K562 (cell line): ENCODE data around the gene MRGPRE. TPM values are rescaled to one million over a fixed set of nuclear protein-coding genes. Genes with fewer than 3 reads are reported as not detected.

Experiments
- ATAC-seq: fragments of 200-7000 bp; cut with Tn5 transposase; 3 replicates; pipeline ENCODE4 v1.9.1; 2020; ENCODE audit warnings: moderate library complexity
- BruUV-seq: library from RNA; stranded (reverse); fragments of 400-500 nt; replicated peaks from 2 replicates; lab custom pipeline; 2021; lab: Mats Ljungman, UMichigan
- CTCF ChIA-PET: fragments of 300-600 bp; formaldehyde crosslinking; extraction: SDS; loops from one replicate; lab custom pipeline; 2021; ENCODE audit warnings: low intra/inter-chr PET ratio; lab: Yijun Ruan, JAX
- POLR2A ChIA-PET: fragments of 300-600, 350-650 bp; sonication (Branson Sonifier 250); formaldehyde crosslinking; extraction: SDS; loops from one replicate; lab custom pipeline; 2021; ENCODE audit warnings: antibody characterized with exemption, inconsistent platforms; lab: Yijun Ruan, JAX
- DNase-seq, 4 experiments: peaks; one replicate each; pipeline versions ENCODE4 v3.0.0 to v3.0.0-alpha.2; 2011 to 2018; ENCODE audit warnings: low spot score in 3 of 4, mixed read lengths in 3 of 4; ENCODE audit errors: extremely low read depth in 1 of 4
- FAIRE-seq: peaks from 2 replicates; lab custom pipeline; 2011; peaks lifted over from hg19 to GRCh38; lab: Jason Lieb, UNC
- H2AFZ ChIP-seq: 2 replicates; pipeline ENCODE4 v1.6.0; 2011; ENCODE audit warnings: low read depth, low read length, control low read depth, inconsistent platforms
- H3K27ac ChIP-seq: fragments of 200-600 bp; 3 replicates; pipeline ENCODE4 v1.8.0; 2011; ENCODE audit warnings: low read depth, mild to moderate bottlenecking, control low read depth, inconsistent platforms, low read length, moderate library complexity, mixed read lengths; ENCODE audit errors: extremely low read depth
- H3K27me3 ChIP-seq, 2 experiments: fragments of 300-600 bp in 1 of 2; 2 replicates in 1 of 2; 3 replicates in 1 of 2; pipeline versions ENCODE4 v1.6.0 to v1.8.0; 2011; ENCODE audit warnings: inconsistent platforms in 2 of 2, low read length in 2 of 2, mild to moderate bottlenecking in 1 of 2, mixed read lengths in 1 of 2, moderate library complexity in 1 of 2; ENCODE audit not compliant: control insufficient read depth in 2 of 2, insufficient read depth in 2 of 2
- H3K36me3 ChIP-seq: fragments of 300-600 bp; 3 replicates; pipeline ENCODE4 v1.8.0; 2011; ENCODE audit warnings: mild to moderate bottlenecking, low read length, inconsistent platforms; ENCODE audit not compliant: control insufficient read depth, insufficient read depth
- H3K4me1 ChIP-seq, 2 experiments: fragments of 200-600 bp in 1 of 2; replicated peaks in 1 of 2; 2 replicates in 1 of 2; 3 replicates in 1 of 2; pipeline versions ENCODE4 v1.5.1 to v1.8.0; 2011; ENCODE audit warnings: inconsistent platforms in 2 of 2, low read length in 2 of 2, mild to moderate bottlenecking in 1 of 2, mixed read lengths in 1 of 2, moderate library complexity in 1 of 2; ENCODE audit not compliant: control insufficient read depth in 2 of 2, insufficient read depth in 2 of 2
- H3K4me2 ChIP-seq: 2 replicates; pipeline ENCODE4 v1.6.1; 2011; ENCODE audit warnings: low read length, control low read depth, inconsistent platforms, mixed read lengths; ENCODE audit not compliant: insufficient read depth
- H3K4me3 ChIP-seq: fragments of 200-600 bp; sonication (generic), shearing (Covaris generic); 2 replicates; pipeline ENCODE4 v1.5.1; 2016; ENCODE audit warnings: control low read depth, inconsistent platforms
- H3K79me2 ChIP-seq: fragments of 200-600 bp; 3 replicates; pipeline ENCODE4 v1.8.0; 2011; ENCODE audit warnings: low read length, inconsistent platforms; ENCODE audit not compliant: control insufficient read depth, insufficient read depth
- H3K9ac ChIP-seq, 2 experiments: 2 replicates each; pipeline versions ENCODE4 v1.6.0 to v1.6.1; 2011; ENCODE audit warnings: low read depth in 2 of 2, low read length in 2 of 2, control low read depth in 1 of 2, inconsistent platforms in 1 of 2, mild to moderate bottlenecking in 1 of 2, mixed read lengths in 1 of 2; ENCODE audit not compliant: insufficient read depth in 1 of 2
- H3K9me1 ChIP-seq: one replicate; pipeline ENCODE4 v1.6.0; 2011; ENCODE audit warnings: inconsistent platforms, mild to moderate bottlenecking, low read length, moderate library complexity; ENCODE audit not compliant: control insufficient read depth, insufficient read depth
- H3K9me3 ChIP-seq: replicated peaks from 2 replicates; pipeline ENCODE4 v1.5.1; 2011; ENCODE audit warnings: low read depth, low read length, inconsistent platforms; ENCODE audit not compliant: control insufficient read depth, insufficient read depth
- H4K20me1 ChIP-seq: replicated peaks from 2 replicates; pipeline ENCODE4 v1.6.1; 2011; ENCODE audit warnings: low read length, inconsistent platforms, mixed read lengths; ENCODE audit not compliant: control insufficient read depth, insufficient read depth
- DDX20 ChIP-seq: fragments of 450-650 bp; IDR thresholded peaks from 2 replicates; pipeline ENCODE4 v1.6.1; 2016; ENCODE audit warnings: missing genetic modification characterization, low read depth, mild to moderate bottlenecking, missing compliant biosample characterization, moderate library complexity
- RUNX1 ChIP-seq: sonication (generic); IDR thresholded peaks from 2 replicates; pipeline ENCODE4 v1.6.1; 2016; ENCODE audit warnings: antibody characterized with exemption, low read depth
- WGBS: fragments of 100-300 bp; shearing (Covaris generic); methylation state at CpG from one replicate; pipeline ENCODE4 v1.1.6; 2016; ENCODE audit warnings: low coverage, mixed read lengths; ENCODE audit not compliant: insufficient coverage; ENCODE audit errors: missing lambda C conversion rate; 5-methylcytosine and 5-hydroxymethylcytosine counted together
- in situ Hi-C: fragments of 300-500 bp; cut with MboI; formaldehyde crosslinking; loops from 4 replicates; pipeline ENCODE4 v1.15.0; 2018; ENCODE audit warnings: inconsistent platforms, mixed read lengths
- intact Hi-C: fragments of 100-400 bp; cut with micrococcal nuclease; formaldehyde crosslinking; loops from 2 replicates; pipeline ENCODE4 v1.14.2; 2022
- polyA plus RNA-seq, 8 experiments: library from polyadenylated mRNA; depleted of rRNA in 4 of 8; stranded (reverse) in 5 of 8; unstranded in 3 of 8; fragments of >200 nt; fragmentation: Nextera tagmentation in 2 of 8; fragmentation: Illumina TruSeq in 1 of 8; extraction: Ambion mirVana in 2 of 8; extraction: Trizol in 1 of 8; gene quantifications; 2 replicates each; pipeline versions ENCODE4 v1.2.1 to v1.2.3, GENCODE V29; 2011 to 2014; ENCODE audit warnings: inconsistent platforms in 1 of 8, missing spikeins in 1 of 8
- total RNA-seq, 7 experiments: library from RNA; depleted of rRNA in 6 of 7; stranded (reverse); fragments of >200 nt in 6 of 7; fragmentation: Illumina TruSeq in 2 of 7; extraction: Trizol in 2 of 7; gene quantifications; 2 replicates each; pipeline versions ENCODE4 v1.2.1 to v1.2.3, GENCODE V29; 2011 to 2021; ENCODE audit warnings: low replicate concordance in 1 of 7
- TF ChIP-seq, protein P1 (sequence below): fragments of 450-650 bp; formaldehyde crosslinking; IDR thresholded peaks from 2 replicates; pipeline ENCODE4 v1.4.0; 2020; ENCODE audit warnings: mild to moderate bottlenecking, mixed read lengths
- TF ChIP-seq, protein P2 (sequence below), 3 experiments: IDR thresholded peaks in 2 of 3; conservative IDR thresholded peaks in 1 of 3; 2 replicates each; pipeline ENCODE4 v1.5.1; 2011 to 2012; ENCODE audit warnings: low read length in 3 of 3, mild to moderate bottlenecking in 3 of 3, control low read depth in 2 of 3, improper control_type of control experiment in 1 of 3, inconsistent platforms in 1 of 3, low read depth in 1 of 3, mixed read lengths in 1 of 3, moderate library complexity in 1 of 3; ENCODE audit not compliant: insufficient read depth in 2 of 3

The MRGPRE gene
- total and polyA plus RNA-seq, 9 of the 15 experiments (the other 6 are each of a cell fraction or from before 2014, with no cell fraction given): not detected

DNA sequence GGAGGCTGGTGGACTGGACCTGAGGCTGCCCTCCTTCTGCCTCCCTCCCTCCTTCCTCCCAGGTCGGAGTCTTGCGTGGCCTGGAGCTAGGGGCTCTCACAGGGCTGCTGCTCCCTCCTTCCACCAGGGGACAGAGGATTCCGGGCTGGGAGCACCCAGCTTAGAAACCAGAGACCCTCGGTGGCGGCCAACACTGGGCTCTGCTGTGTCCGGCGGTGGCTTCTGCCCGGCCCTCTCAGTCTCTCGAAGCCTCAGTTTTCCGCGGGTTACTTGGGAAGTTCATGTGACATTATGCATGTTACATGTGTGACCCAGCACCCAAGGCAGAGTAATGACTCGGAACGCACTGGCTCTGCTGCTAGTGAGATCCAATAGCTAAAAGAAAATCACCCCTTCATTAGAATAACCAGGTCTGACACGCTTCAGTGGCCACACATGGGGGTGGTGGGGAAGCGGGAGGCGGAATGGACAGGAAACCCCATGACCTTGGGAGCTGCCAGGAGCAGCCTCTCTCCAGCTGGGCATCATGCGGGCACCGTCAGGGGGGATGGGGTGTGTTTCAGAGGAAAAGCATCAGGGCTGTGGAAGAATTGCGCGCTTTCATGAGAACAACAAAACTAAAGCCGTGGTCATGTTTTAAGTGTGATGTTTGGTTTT lies 7.7 kb downstream of the MRGPRE start:
- Histone ChIP-seq H3K9me1 (no peaks in the 10 kb centered on the region), H3K79me2 (no peaks in the 10 kb centered on the region), H3K4me2 (no peak overlapping the region), H3K36me3 (no peaks in the 10 kb centered on the region), H3K9ac (no peak overlapping the region), H3K4me1 (peaks cover 15 to 90% of the 10 kb centered on the region in 2 experiments; a peak in 4 of 5 replicates), H4K20me1 (no peaks in the 10 kb centered on the region), H3K9me3 (no peaks in the 10 kb centered on the region), H3K27me3 (no peaks in the 10 kb centered on the region), H3K4me3 (no peak overlapping the region), H3K27ac (no peak overlapping the region), H2AFZ (no peak overlapping the region)
- FAIRE-seq (no peak), DNase-seq (no peak), ATAC-seq (peak; percentile 18; the same call in 2 of the 3 replicates)
- TF ChIP-seq, protein P1, sequence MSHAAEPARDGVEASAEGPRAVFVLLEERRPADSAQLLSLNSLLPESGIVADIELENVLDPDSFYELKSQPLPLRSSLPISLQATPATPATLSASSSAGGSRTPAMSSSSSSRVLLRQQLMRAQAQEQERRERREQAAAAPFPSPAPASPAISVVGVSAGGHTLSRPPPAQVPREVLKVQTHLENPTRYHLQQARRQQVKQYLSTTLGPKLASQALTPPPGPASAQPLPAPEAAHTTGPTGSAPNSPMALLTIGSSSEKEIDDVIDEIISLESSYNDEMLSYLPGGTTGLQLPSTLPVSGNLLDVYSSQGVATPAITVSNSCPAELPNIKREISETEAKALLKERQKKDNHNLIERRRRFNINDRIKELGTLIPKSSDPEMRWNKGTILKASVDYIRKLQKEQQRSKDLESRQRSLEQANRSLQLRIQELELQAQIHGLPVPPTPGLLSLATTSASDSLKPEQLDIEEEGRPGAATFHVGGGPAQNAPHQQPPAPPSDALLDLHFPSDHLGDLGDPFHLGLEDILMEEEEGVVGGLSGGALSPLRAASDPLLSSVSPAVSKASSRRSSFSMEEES (CRISPR knock-in tag): no peak
- TF ChIP-seq RUNX1 (no peak), DDX20 (no peak)
- TF ChIP-seq, protein P2, sequence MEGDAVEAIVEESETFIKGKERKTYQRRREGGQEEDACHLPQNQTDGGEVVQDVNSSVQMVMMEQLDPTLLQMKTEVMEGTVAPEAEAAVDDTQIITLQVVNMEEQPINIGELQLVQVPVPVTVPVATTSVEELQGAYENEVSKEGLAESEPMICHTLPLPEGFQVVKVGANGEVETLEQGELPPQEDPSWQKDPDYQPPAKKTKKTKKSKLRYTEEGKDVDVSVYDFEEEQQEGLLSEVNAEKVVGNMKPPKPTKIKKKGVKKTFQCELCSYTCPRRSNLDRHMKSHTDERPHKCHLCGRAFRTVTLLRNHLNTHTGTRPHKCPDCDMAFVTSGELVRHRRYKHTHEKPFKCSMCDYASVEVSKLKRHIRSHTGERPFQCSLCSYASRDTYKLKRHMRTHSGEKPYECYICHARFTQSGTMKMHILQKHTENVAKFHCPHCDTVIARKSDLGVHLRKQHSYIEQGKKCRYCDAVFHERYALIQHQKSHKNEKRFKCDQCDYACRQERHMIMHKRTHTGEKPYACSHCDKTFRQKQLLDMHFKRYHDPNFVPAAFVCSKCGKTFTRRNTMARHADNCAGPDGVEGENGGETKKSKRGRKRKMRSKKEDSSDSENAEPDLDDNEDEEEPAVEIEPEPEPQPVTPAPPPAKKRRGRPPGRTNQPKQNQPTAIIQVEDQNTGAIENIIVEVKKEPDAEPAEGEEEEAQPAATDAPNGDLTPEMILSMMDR (IDR thresholded peaks at IDR 0.05 in 2 of 3, conservative IDR thresholded peaks at IDR 0.05 in 1 of 3; ENCODE audit: insufficient read depth in 2 of 3, low read depth in 1 of 3, low read length in 3 of 3): 0 out of 6 replicates have a peak, but pooled peaks of 1 of the 3 experiments have one; percentile 7
- BruUV-seq: no TSS peak
- ChIA-PET CTCF (no interaction called here), POLR2A (interaction anchor here (0.6 to 2.9 kb wide), 5 partner anchors 11 to 1740 kb away, joined by 3 to 13 read pairs (median 3); no protein-coding TSS in a partner anchor)
- 60% methylated on average over 21 of the region's 21 CpGs for WGBS
- in situ Hi-C loops (no loop called here), intact Hi-C loops (no loop called here)
